Colon (tissue), 2 donors: ENCODE results near the gene LCE1A.

Experiments
- FAIRE-seq: peaks from 2 replicates; lab custom pipeline; 2012; peaks lifted over from hg19 to GRCh38; lab: Jason Lieb, UNC
- donor health status: control.
- donor health status: control.

The LCE1A gene, protein sequence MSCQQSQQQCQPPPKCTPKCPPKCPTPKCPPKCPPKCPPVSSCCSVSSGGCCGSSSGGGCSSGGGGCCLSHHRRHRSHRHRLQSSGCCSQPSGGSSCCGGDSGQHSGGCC

GRCh38 chr1:152827173-152827572 lies at the start of gene LCE1A:
Gene LCE1A (plus strand): TSS chr1:152827473. CDS start chr1:152827473, 0 bp downstream.
- no peak for FAIRE-seq

GRCh38 chr1:152777510-152778137 lies 49.6 kb upstream of the LCE1A start:
- FAIRE-seq, result no peak

- no peak for FAIRE-seq
Measured at GRCh38 chr1:152783095-152783494, 44.2 kb upstream of the LCE1A start.

- no peak for FAIRE-seq
Measured at GRCh38 chr1:152786077-152786476, 41.2 kb upstream of the LCE1A start, which contains the start of gene LCE1E. Gene LCE1E (plus strand): TSS chr1:152786257. CDS start chr1:152787300, 1,043 bp downstream.

- no peak for FAIRE-seq
Measured at GRCh38 chr1:152795686-152796085, 31.6 kb upstream of the LCE1A start.

GRCh38 chr1:152796421-152796820 lies 30.9 kb upstream of the LCE1A start, which contains the start of gene LCE1D:
Gene LCE1D (plus strand): TSS chr1:152796721. CDS start chr1:152797795, 1,074 bp downstream.
- FAIRE-seq, result no peak

- no peak for FAIRE-seq
Measured at GRCh38 chr1:152801333-152801732, 25.9 kb upstream of the LCE1A start.

DNA sequence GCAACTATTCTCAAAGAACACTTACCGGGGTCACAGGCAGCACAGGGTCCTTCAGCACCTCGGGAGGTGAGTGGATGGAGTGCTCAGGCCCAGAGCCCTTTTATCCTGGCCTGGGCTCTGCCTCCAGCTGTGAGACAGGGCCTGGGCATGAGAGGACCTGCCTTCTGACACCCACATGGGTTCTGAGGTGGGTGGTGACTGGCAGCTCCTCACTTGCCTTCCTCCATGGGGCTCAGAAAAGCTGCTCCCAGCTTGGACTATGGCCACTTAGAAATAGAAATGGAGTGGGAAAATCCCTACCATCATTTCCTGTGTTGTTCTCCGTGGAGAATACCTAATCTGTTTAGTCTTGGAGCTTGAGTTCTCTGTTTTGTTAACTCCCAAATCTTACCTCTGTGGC lies 20.7 kb upstream of the LCE1A start, which contains the start of gene LCE1C:
TSS of gene LCE1C (minus strand) at position 76 of the 400 bp plus-strand sequence. CDS start 1,173 bp downstream, outside the sequence.
- no peak for FAIRE-seq

- FAIRE-seq, result no peak
Measured at GRCh38 chr1:152811050-152811449, 16.2 kb upstream of the LCE1A start.

GRCh38 chr1:152811671-152812070 lies 15.6 kb upstream of the LCE1A start, which contains the start of gene LCE1B:
Gene LCE1B (plus strand): TSS chr1:152811971. CDS start chr1:152812447, 476 bp downstream.
- FAIRE-seq, result no peak

- no peak for FAIRE-seq
Measured at GRCh38 chr1:152817309-152817708, 10.0 kb upstream of the LCE1A start.

DNA sequence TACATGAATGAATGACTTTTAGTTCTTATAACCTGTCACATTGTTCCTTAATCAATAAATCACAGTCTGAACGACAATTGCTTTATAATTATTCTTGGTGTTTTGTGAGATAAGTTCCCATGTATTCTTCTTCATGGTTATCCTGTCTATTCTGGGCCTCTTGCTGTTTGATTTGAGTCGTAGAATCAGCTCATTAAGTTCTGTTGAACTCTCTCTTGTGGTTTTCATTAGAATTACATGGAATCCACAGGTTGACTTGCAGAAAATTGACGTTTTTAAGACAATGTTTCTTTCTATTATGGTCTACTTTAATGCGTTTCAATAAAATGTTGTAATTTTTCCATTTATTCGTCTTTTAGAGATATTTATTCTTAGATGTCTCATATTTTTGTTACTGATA lies 4.0 kb upstream of the LCE1A start:
- FAIRE-seq, result no peak

DNA sequence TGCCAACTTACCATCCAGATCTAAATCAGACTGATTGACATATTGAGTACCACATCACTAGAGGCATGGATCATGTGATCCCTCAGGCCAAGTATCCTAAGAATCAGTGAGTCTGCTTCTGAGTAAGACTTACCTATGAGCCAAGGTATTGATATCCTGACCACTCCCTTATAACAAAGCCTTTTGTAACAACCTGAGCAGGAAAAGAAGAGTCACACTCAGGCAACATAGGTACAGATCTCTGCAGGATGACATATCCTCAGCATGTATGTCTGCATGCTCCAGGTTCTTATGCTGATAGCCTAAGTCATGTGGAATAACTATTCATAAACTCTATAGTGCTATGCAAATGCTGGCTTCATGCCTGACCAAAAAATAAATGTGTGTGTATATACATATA lies 2.3 kb upstream of the LCE1A start:
- FAIRE-seq, result no peak

- FAIRE-seq, result no peak
Measured at GRCh38 chr1:152836870-152837269, 9.6 kb downstream of the LCE1A start.

DNA sequence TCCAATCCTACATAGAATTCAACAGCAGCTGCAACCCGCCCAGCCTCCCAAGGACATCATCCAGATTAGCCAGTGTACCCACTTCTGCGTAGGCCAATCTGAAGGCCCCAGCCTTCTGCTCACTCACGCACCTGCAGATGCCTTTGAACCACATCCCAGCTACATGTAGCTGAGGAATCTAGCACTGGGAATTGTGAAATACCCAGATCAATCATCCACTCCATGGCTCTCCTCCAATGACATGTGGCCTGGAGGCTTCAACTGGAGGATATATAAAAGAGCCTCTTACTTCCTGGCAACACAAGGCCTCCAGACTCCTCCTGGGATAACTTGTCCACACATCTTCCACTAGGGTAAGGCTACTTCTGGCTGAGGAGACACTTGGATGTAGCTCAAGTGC lies 15.3 kb downstream of the LCE1A start, which contains the start of gene LCE6A:
TSS of gene LCE6A (plus strand) at position 301 of the 400 bp plus-strand sequence. CDS start 665 bp downstream, outside the sequence.
- FAIRE-seq, result no peak

DNA sequence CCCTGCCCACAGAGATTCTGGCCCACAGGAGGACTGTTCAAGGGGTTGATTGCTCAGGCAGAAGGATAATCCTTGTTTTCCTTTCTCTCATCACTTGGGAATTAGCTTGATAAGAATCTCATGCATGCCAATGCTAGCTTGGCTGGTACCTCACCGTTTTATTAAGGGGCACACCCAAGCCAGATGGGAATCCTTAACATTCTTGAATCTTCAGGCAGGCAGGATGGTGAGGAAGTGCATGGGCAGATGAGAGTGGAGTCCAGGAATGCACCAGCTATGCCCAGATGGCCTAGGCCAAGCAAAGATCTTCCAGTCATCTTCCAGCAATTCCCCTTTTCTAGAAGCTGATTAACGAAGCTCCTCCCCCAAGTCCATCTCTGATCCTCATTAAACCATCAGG lies 28.4 kb downstream of the LCE1A start:
- no peak for FAIRE-seq

DNA sequence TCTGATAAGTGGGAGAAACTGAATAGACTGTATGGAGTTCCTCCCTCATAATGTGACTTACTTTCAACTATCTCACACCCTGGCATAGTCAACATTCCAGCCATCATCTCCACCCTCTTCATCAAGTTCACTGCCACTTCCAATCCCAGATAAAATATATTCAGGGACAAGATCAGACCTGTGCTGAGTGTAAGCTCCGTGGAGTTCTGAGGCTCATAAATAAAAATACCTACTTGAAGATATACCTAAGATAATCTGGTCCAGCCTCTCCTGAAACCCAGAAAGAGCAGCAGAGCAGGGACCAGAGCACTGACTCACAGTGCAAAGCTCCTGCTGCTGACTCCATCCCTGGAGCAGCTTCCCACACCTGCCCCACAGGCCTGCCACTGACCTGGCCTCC lies 30.8 kb downstream of the LCE1A start:
- FAIRE-seq, result no peak

- FAIRE-seq, result no peak
Measured at GRCh38 chr1:152859696-152860095, 32.4 kb downstream of the LCE1A start, which contains the start of gene LCE7A. Gene LCE7A (plus strand): TSS chr1:152859996. CDS start chr1:152860698, 702 bp downstream.

- FAIRE-seq, result no peak
Measured at GRCh38 chr1:152860129-152860528, 32.9 kb downstream of the LCE1A start.

DNA sequence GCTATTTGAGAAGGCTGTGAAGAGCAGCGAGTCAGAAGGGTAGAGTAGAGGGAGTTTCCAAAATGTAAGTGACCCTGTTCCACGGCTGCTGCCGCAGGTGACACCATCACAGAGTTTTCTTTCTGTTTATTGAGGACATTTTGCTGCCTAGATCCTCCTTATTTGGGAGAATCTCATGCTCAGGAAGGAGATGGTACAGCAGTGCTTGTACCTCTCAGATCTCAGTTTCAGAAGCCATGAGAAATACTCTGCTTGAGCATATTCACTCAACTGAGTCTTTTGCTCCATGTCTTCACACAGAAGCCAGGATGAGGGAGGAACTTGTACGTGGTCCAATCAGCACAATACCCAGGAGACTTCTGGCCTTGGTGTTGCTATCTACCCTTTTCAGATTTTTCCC lies 34.1 kb downstream of the LCE1A start:
- no peak for FAIRE-seq

- FAIRE-seq, result no peak
Measured at GRCh38 chr1:152864443-152864842, 37.2 kb downstream of the LCE1A start.

GRCh38 chr1:152866321-152866720 lies 39.0 kb downstream of the LCE1A start:
- no peak for FAIRE-seq

DNA sequence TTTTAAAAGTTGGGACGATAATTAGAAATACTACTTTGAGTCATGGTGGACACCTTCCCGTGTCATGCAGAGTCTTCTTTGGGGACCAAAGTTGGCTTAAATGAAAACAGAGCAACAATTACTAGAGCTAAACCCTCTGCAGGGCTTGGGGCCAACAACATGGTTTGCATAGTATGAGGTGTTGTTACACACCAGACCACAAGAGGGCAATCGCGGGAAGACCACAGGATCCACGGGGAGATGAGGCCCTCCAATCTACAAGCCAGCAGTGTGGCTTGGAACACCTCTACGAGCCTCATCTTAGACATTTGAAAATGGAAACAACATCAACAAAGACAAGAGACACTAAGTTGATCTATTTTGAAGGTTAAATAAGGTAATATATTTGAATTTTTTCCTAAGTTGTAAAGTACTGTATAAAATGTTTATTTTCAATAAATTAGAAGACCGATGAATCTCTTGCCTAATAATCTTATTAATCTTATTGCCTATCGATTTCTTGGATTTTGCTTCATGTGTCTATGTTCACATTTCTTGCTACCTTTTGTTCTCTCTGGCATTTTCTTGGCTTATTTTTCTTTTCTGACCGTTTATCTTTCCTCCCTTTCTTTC lies 42.6 kb downstream of the LCE1A start:
- no peak for FAIRE-seq
